OCI-LY3 (cell line): ENCODE measurements around the gene PITPNM1.

Experiments
- CTCF ChIP-seq: fragments of 200-600, 300-600 bp; sonication (generic); IDR thresholded peaks from 2 replicates; pipeline ENCODE4 v1.5.1; 2014; ENCODE audit warnings: antibody characterized with exemption, low read length, low read depth
- EZH2phosphoT487 ChIP-seq: fragments of 200-600 bp; shearing (Covaris generic); IDR thresholded peaks from 2 replicates; pipeline ENCODE4 v1.6.1; 2018; ENCODE audit warnings: antibody characterized with exemption, mixed run types, low read depth

GRCh38 chr11:67456068-67456705 is 49.0 kb downstream of the PITPNM1 start:
- no peak for TF ChIP-seq EZH2phosphoT487
- TF ChIP-seq CTCF: no peak
